ENCODE data around the gene IHH.

DNA sequence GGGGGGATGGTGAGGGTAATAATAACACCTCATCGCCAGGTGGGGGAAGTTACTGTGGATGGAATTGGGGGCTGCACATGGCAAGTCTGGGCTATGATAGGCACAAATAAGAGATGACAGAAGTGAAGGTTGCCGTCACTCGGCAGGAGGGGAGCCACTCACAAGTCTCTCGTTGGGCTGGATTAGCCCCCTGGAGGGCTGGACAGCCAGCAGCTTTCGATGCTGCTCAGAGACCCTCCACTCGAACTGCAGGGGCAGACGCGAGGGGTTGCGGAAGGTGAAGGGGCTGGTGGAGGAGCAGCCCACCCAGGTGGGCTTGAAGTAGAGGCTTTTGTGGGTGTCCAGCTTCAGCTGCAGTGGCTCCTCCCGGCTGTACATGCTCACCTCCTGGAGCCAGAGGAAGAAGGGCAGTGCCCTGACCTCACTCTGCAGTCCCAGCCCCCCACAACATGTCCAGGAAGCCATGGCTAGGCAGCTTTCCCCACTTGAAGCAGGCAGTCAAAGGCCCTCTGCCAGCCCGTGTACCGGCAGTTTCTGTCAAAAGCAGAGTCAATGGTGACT, 37.6 kb downstream of the IHH start:
- no peak for TF ChIP-seq POLR2A (IDR thresholded peaks at IDR 0.05; ENCODE audit: borderline replicate concordance, extremely low read depth, insufficient read depth, insufficient read length)
- TF ChIP-seq, protein P1, sequence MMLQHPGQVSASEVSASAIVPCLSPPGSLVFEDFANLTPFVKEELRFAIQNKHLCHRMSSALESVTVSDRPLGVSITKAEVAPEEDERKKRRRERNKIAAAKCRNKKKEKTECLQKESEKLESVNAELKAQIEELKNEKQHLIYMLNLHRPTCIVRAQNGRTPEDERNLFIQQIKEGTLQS (IDR thresholded peaks at IDR 0.05) = no peak
- TF ChIP-seq, protein P2, sequence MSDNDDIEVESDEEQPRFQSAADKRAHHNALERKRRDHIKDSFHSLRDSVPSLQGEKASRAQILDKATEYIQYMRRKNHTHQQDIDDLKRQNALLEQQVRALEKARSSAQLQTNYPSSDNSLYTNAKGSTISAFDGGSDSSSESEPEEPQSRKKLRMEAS (IDR thresholded peaks at IDR 0.05) = no peak
- TF ChIP-seq, protein P3, sequence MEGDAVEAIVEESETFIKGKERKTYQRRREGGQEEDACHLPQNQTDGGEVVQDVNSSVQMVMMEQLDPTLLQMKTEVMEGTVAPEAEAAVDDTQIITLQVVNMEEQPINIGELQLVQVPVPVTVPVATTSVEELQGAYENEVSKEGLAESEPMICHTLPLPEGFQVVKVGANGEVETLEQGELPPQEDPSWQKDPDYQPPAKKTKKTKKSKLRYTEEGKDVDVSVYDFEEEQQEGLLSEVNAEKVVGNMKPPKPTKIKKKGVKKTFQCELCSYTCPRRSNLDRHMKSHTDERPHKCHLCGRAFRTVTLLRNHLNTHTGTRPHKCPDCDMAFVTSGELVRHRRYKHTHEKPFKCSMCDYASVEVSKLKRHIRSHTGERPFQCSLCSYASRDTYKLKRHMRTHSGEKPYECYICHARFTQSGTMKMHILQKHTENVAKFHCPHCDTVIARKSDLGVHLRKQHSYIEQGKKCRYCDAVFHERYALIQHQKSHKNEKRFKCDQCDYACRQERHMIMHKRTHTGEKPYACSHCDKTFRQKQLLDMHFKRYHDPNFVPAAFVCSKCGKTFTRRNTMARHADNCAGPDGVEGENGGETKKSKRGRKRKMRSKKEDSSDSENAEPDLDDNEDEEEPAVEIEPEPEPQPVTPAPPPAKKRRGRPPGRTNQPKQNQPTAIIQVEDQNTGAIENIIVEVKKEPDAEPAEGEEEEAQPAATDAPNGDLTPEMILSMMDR (IDR thresholded peaks at IDR 0.05 in 2 of 3, conservative IDR thresholded peaks at IDR 0.05 in 1 of 3; ENCODE audit: borderline replicate concordance in 1 of 3, insufficient read depth in 1 of 3, low read depth in 2 of 3, low read length in 2 of 3) = no peak
- TF ChIP-seq POLR2AphosphoS5 (IDR thresholded peaks at IDR 0.05; ENCODE audit: low read depth, low read length) = no peak
- no peak for TF ChIP-seq TCF7L2 (IDR thresholded peaks at IDR 0.05; ENCODE audit: borderline replicate concordance, extremely low read depth, insufficient read depth, insufficient read length)
- no peak for TF ChIP-seq RAD21 (IDR thresholded peaks at IDR 0.05; ENCODE audit: low read depth)
